ENCODE results near the gene DCAF6.
"Not testable (repeated sequence)": the region's sequence is repeated elsewhere in the genome, so short reads cannot be mapped to it uniquely, and the experiment has no call there.

DNA sequence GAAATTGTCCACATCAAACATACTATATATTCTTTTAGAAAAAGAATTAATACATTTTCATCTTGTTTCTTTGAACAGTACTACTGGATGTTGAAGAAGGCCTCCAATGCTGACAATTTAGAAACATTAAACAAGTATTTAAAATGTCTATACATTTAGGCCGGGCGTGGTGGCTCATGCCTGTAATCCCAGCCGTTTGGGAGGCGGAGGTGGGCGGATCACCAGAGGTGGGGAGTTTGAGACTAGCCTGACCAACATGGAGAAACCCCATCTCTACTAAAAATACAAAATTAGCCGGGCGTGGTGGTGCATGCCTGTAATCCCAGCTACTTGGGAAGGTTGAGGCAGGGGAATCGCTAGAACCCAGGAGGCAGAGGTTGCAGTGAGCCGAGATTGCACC, 7.6 kb upstream of the DCAF6 start:
- TF ChIP-seq, protein P1, sequence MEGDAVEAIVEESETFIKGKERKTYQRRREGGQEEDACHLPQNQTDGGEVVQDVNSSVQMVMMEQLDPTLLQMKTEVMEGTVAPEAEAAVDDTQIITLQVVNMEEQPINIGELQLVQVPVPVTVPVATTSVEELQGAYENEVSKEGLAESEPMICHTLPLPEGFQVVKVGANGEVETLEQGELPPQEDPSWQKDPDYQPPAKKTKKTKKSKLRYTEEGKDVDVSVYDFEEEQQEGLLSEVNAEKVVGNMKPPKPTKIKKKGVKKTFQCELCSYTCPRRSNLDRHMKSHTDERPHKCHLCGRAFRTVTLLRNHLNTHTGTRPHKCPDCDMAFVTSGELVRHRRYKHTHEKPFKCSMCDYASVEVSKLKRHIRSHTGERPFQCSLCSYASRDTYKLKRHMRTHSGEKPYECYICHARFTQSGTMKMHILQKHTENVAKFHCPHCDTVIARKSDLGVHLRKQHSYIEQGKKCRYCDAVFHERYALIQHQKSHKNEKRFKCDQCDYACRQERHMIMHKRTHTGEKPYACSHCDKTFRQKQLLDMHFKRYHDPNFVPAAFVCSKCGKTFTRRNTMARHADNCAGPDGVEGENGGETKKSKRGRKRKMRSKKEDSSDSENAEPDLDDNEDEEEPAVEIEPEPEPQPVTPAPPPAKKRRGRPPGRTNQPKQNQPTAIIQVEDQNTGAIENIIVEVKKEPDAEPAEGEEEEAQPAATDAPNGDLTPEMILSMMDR (IDR thresholded peaks at IDR 0.05) = not testable (repeated sequence)
- TF ChIP-seq POLR2A (IDR thresholded peaks at IDR 0.05) = not testable (repeated sequence)
